ENCODE results near the gene GATAD2A. TPM values are rescaled to one million over a fixed set of nuclear protein-coding genes. Genes with fewer than 3 reads are reported as not detected.

The GATAD2A gene
- total RNA-seq, 4 donors from 2014 or later: 17.7 to 51.4 (median 40.1) TPM

- DNase-seq: no peak
- in situ Hi-C loops (cut with MboI; ENCODE audit: low sequenced_read_pairs in 4 of 4): loop anchor here in 3 of 4 donors (25.0 kb wide), 2 partner anchors 392 to 417 kb away; no protein-coding TSS in a partner anchor
- no peak for ATAC-seq
- no peak overlapping the region for H3K27ac ChIP-seq
- TF ChIP-seq, protein P1, sequence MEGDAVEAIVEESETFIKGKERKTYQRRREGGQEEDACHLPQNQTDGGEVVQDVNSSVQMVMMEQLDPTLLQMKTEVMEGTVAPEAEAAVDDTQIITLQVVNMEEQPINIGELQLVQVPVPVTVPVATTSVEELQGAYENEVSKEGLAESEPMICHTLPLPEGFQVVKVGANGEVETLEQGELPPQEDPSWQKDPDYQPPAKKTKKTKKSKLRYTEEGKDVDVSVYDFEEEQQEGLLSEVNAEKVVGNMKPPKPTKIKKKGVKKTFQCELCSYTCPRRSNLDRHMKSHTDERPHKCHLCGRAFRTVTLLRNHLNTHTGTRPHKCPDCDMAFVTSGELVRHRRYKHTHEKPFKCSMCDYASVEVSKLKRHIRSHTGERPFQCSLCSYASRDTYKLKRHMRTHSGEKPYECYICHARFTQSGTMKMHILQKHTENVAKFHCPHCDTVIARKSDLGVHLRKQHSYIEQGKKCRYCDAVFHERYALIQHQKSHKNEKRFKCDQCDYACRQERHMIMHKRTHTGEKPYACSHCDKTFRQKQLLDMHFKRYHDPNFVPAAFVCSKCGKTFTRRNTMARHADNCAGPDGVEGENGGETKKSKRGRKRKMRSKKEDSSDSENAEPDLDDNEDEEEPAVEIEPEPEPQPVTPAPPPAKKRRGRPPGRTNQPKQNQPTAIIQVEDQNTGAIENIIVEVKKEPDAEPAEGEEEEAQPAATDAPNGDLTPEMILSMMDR (IDR thresholded peaks at IDR 0.05 in 4 of 5, conservative IDR thresholded peaks at IDR 0.05 in 1 of 5): no peak
- TF ChIP-seq POLR2A (IDR thresholded peaks at IDR 0.05): no peak
- intact Hi-C loops (cut with DNase I; ENCODE audit: low total_unique reads): no loop called here
- no peaks in the 10 kb centered on the region for H3K9me3 ChIP-seq
- H3K4me1 ChIP-seq: no peaks in the 10 kb centered on the region
- H3K4me3 ChIP-seq: no peak overlapping the region
- H3K36me3 ChIP-seq: no peaks in the 10 kb centered on the region
- H3K27me3 ChIP-seq: peaks cover 43 to 53% (median 44%) of the 10 kb centered on the region in 3 donors
These were observed 140.2 kb downstream of the GATAD2A start for GRCh38 chr19:19545707-19546106.

DNA sequence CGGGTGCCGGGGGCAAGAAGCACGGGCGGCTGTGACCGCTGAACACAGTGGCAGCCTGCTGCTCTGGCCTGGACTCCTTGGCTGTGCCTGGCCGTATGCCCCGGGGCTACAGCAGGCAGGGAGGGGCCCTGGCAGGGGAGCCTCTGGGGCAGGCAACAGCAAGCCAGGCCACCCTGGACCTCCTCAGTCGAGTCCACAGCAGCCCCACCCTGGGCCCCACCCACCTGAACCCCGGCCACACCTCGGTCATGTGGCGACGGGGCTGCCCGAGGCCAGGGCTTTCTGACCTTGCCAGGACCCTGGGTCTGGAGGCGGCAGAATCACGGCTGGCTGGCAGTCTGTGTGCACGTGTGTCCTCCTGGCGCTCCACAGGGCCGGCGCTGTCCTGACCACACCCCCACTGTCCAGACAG is 141.3 kb downstream of the GATAD2A start:
- intact Hi-C loops (cut with DNase I; ENCODE audit: low total_unique reads): no loop called here
- Histone ChIP-seq H3K9me3 (no peaks in the 10 kb centered on the region), H3K4me3 (no peak overlapping the region), H3K27me3 (peaks cover 34 to 43% (median 35%) of the 10 kb centered on the region in 3 donors), H3K4me1 (no peaks in the 10 kb centered on the region), H3K36me3 (no peaks in the 10 kb centered on the region), H3K27ac (no peak overlapping the region)
- no peak for DNase-seq
- in situ Hi-C loops (cut with MboI; ENCODE audit: low sequenced_read_pairs in 4 of 4): loop anchor here in 3 of 4 donors (25.0 kb wide), 2 partner anchors 391 to 416 kb away; no protein-coding TSS in a partner anchor
- ATAC-seq: no peak
- TF ChIP-seq, protein P1 (IDR thresholded peaks at IDR 0.05 in 4 of 5, conservative IDR thresholded peaks at IDR 0.05 in 1 of 5): no peak
- no peak for TF ChIP-seq POLR2A (IDR thresholded peaks at IDR 0.05)

- no peak for TF ChIP-seq POLR2A (IDR thresholded peaks at IDR 0.05)
- TF ChIP-seq, protein P1 (IDR thresholded peaks at IDR 0.05 in 4 of 5, conservative IDR thresholded peaks at IDR 0.05 in 1 of 5): no peak
These were observed 142.3 kb downstream of the GATAD2A start for GRCh38 chr19:19547674-19548336.

GRCh38 chr19:19548915-19549759 is 143.7 kb downstream of the GATAD2A start:
- ATAC-seq: no peak
- H3K4me1 ChIP-seq: no peaks in the 10 kb centered on the region
- in situ Hi-C loops (cut with MboI; ENCODE audit: low sequenced_read_pairs in 4 of 4): loop anchor here in 3 of 4 donors (25.0 kb wide), 2 partner anchors 388 to 413 kb away; no protein-coding TSS in a partner anchor
- peaks cover 19 to 30% (median 27%) of the 10 kb centered on the region in 3 donors for H3K27me3 ChIP-seq
- H3K4me3 ChIP-seq: no peak overlapping the region
- no peaks in the 10 kb centered on the region for H3K9me3 ChIP-seq
- no peak overlapping the region for H3K27ac ChIP-seq
- DNase-seq: no peak
- no peak for TF ChIP-seq POLR2A (IDR thresholded peaks at IDR 0.05)
- TF ChIP-seq, protein P1 (IDR thresholded peaks at IDR 0.05 in 4 of 5, conservative IDR thresholded peaks at IDR 0.05 in 1 of 5): no peak
- intact Hi-C loops (cut with DNase I; ENCODE audit: low total_unique reads): no loop called here
- H3K36me3 ChIP-seq: no peaks in the 10 kb centered on the region

More at GRCh38 chr19:19547674-19548336, 142.3 kb downstream of the GATAD2A start:
- ATAC-seq (no peak), DNase-seq (no peak)
- no peak overlapping the region for H3K4me3 ChIP-seq
- H3K27me3 ChIP-seq: peaks cover 23 to 32% (median 27%) of the 10 kb centered on the region in 3 donors
- in situ Hi-C loops (cut with MboI; ENCODE audit: low sequenced_read_pairs in 4 of 4) (loop anchor here in 3 of 4 donors (25.0 kb wide), 2 partner anchors 389 to 414 kb away; no protein-coding TSS in a partner anchor), intact Hi-C loops (cut with DNase I; ENCODE audit: low total_unique reads) (no loop called here)
- no peaks in the 10 kb centered on the region for H3K9me3 ChIP-seq
- no peak overlapping the region for H3K27ac ChIP-seq
- H3K4me1 ChIP-seq: no peaks in the 10 kb centered on the region
- H3K36me3 ChIP-seq: no peaks in the 10 kb centered on the region
